Gastrocnemius medialis (tissue), 4 donors: ENCODE data around the gene SFXN1.

Experiments used
- POLR2A ChIP-seq, 2 donors: fragments of 450-650 bp; IDR thresholded peaks; one replicate each; pipeline ENCODE4 v1.6.1; 2017; ENCODE audit warnings: antibody characterized with exemption in 2 of 2, mild to moderate bottlenecking in 2 of 2, moderate library complexity in 2 of 2
- TF ChIP-seq, protein P1 (sequence below), 5 experiments: fragments of 450-650 bp in 3 of 5; fragments of 200-600 bp in 2 of 5; sonication (generic) in 2 of 5; IDR thresholded peaks in 4 of 5; conservative IDR thresholded peaks in 1 of 5; 1 replicate in 4 of 5; 2 replicates in 1 of 5; pipeline ENCODE4 v1.5.1; 2016 to 2019; ENCODE audit warnings: antibody characterized with exemption in 5 of 5, mild to moderate bottlenecking in 3 of 5, moderate library complexity in 3 of 5

DNA sequence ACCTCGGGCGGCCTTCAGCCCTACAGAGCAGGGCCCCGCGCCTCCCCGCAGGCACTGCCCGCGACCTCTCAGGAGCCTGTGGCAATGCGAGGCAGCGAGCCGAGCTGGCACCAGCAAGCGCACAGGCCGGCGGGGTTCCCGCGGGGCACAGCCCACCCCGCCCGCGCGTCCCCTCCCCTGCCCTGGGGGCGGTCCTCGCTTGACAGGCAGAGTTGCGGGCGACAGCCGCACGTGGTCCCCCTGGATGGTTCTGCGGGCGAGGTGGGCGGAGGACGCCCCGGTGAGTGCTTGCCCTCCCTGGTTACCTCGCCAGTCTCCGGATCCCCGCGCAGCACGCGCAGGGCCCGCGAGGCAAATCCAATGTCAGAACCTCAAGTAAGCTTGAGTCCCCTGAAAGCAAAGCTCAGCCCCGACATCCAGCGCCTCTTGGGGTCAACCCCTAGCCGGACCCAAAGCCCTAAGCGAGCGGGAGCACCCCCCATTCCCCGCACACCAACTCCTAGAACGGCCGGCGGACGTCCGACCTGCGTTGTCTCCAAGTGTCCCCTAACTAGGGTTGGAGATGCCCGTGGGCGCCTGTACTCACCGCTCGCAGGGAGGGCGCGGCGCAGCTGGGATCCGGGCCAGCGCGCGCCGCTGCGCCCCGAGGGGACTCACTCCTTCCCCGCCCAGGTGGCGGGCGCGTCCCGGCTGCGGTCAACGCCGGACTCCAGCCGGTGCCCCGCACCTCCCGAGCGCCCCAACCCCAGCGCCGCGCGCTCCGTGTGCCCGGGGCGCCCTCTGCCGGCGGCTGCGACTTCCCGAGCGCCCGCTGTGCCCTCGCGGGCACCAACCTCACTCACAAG lies 34.1 kb upstream of the SFXN1 start, which contains the start of gene DRD1:
- TF ChIP-seq, protein P1, sequence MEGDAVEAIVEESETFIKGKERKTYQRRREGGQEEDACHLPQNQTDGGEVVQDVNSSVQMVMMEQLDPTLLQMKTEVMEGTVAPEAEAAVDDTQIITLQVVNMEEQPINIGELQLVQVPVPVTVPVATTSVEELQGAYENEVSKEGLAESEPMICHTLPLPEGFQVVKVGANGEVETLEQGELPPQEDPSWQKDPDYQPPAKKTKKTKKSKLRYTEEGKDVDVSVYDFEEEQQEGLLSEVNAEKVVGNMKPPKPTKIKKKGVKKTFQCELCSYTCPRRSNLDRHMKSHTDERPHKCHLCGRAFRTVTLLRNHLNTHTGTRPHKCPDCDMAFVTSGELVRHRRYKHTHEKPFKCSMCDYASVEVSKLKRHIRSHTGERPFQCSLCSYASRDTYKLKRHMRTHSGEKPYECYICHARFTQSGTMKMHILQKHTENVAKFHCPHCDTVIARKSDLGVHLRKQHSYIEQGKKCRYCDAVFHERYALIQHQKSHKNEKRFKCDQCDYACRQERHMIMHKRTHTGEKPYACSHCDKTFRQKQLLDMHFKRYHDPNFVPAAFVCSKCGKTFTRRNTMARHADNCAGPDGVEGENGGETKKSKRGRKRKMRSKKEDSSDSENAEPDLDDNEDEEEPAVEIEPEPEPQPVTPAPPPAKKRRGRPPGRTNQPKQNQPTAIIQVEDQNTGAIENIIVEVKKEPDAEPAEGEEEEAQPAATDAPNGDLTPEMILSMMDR (IDR thresholded peaks at IDR 0.05 in 4 of 5, conservative IDR thresholded peaks at IDR 0.05 in 1 of 5) = peak in 4 of 5 experiments; percentile 32 to 60 (median 48)
- TF ChIP-seq POLR2A (IDR thresholded peaks at IDR 0.05) = no peak
